Measurements from ENCODE around the gene TBX4.

DNA sequence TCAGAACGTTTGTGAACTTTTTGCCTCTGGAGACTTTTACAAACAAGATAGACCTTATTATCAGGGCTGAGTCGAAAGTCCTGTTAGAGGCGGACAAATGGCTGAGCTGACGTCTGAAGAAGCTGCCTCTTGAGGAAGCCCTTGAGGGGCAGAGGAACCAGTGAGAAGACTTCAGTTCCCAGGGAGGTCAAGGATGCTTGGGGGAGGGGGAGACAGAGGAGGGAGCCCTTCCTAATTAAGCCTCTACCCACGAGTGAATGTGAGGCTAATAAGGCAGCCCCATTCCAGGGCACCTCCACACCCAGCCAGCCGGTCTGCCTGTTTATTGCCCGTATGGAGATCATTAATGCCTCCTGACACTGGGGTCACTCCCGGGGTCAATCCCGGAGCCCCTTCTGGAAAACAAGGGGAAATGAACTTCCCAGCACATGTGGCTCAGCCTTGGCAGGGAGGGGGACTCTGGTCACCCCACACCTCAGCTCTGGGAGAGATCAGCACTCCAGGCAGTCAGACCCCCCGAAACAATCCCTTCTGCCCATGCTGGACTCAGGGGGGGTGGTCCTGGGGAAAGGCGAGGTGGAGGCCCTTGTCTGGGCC is 9.2 kb upstream of the TBX4 start:
- TF ChIP-seq TAF1 (IDR thresholded peaks at IDR 0.05; ENCODE audit: borderline replicate concordance, low read depth, low read length) (no peak), POLR2AphosphoS5 (IDR thresholded peaks at IDR 0.05; ENCODE audit: low read depth, low read length) (no peak)
